Left ventricle myocardium inferior (tissue), 1 donor: ENCODE data around the gene TGDS. TPM values are rescaled to one million over a fixed set of nuclear protein-coding genes. Genes with fewer than 3 reads are reported as not detected.

Experiments used
- DNase-seq: peaks from one replicate; pipeline ENCODE4 v3.0.0-alpha.2; 2020
- H3K27ac ChIP-seq: fragments of 200-600 bp; replicated peaks from 2 replicates; pipeline ENCODE4 v1.8.0; 2021
- H3K27me3 ChIP-seq: fragments of 200-600 bp; 2 replicates; pipeline ENCODE4 v1.8.0; 2021; ENCODE audit warnings: low read depth
- H3K36me3 ChIP-seq: fragments of 200-600 bp; 2 replicates; pipeline ENCODE4 v1.8.0; 2021
- H3K4me1 ChIP-seq: fragments of 200-600 bp; 2 replicates; pipeline ENCODE4 v1.8.0; 2021
- H3K4me3 ChIP-seq: fragments of 200-600 bp; 2 replicates; pipeline ENCODE4 v1.8.0; 2021; ENCODE audit warnings: mild to moderate bottlenecking, moderate library complexity
- H3K9me3 ChIP-seq: fragments of 200-600 bp; replicated peaks from 2 replicates; pipeline ENCODE4 v1.8.0; 2021
- intact Hi-C: fragments of 100-400 bp; cut with micrococcal nuclease; formaldehyde crosslinking; loops from one replicate; pipeline ENCODE4 v1.11.0; 2022
- total RNA-seq: library from RNA; stranded (reverse); fragmentation: NEBNext Ultra II Directional; extraction: Animal tissue kit (Norgen Biotek cat#: 25700); gene quantifications from one replicate; pipeline ENCODE4 v1.2.1, GENCODE V29; 2021
- TF ChIP-seq, protein P1 (sequence below): fragments of 200-600 bp; IDR thresholded peaks from 2 replicates; pipeline ENCODE4 v1.8.0; 2021; ENCODE audit warnings: antibody characterized with exemption, mild to moderate bottlenecking, borderline replicate concordance
- donor health status: DM: no; HTN: yes; CAD: no; lungs with severe emphysema.

Gene TGDS
- total RNA-seq, 1 donor from 2014 or later, result 3.7 TPM

GRCh38 chr13:94550062-94550738 lies 45.8 kb downstream of the TGDS start:
- intact Hi-C loops, result no loop called here
- no peak for DNase-seq
- TF ChIP-seq, protein P1, sequence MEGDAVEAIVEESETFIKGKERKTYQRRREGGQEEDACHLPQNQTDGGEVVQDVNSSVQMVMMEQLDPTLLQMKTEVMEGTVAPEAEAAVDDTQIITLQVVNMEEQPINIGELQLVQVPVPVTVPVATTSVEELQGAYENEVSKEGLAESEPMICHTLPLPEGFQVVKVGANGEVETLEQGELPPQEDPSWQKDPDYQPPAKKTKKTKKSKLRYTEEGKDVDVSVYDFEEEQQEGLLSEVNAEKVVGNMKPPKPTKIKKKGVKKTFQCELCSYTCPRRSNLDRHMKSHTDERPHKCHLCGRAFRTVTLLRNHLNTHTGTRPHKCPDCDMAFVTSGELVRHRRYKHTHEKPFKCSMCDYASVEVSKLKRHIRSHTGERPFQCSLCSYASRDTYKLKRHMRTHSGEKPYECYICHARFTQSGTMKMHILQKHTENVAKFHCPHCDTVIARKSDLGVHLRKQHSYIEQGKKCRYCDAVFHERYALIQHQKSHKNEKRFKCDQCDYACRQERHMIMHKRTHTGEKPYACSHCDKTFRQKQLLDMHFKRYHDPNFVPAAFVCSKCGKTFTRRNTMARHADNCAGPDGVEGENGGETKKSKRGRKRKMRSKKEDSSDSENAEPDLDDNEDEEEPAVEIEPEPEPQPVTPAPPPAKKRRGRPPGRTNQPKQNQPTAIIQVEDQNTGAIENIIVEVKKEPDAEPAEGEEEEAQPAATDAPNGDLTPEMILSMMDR, result no peak
- H3K36me3 ChIP-seq, result no peaks in the 10 kb centered on the region
- H3K9me3 ChIP-seq, result no peaks in the 10 kb centered on the region
- peaks cover 24% of the 10 kb centered on the region for H3K4me1 ChIP-seq
- peak overlapping the region; percentile 83 for H3K4me3 ChIP-seq
- no peaks in the 10 kb centered on the region for H3K27me3 ChIP-seq
- peak overlapping the region; percentile 95 for H3K27ac ChIP-seq

DNA sequence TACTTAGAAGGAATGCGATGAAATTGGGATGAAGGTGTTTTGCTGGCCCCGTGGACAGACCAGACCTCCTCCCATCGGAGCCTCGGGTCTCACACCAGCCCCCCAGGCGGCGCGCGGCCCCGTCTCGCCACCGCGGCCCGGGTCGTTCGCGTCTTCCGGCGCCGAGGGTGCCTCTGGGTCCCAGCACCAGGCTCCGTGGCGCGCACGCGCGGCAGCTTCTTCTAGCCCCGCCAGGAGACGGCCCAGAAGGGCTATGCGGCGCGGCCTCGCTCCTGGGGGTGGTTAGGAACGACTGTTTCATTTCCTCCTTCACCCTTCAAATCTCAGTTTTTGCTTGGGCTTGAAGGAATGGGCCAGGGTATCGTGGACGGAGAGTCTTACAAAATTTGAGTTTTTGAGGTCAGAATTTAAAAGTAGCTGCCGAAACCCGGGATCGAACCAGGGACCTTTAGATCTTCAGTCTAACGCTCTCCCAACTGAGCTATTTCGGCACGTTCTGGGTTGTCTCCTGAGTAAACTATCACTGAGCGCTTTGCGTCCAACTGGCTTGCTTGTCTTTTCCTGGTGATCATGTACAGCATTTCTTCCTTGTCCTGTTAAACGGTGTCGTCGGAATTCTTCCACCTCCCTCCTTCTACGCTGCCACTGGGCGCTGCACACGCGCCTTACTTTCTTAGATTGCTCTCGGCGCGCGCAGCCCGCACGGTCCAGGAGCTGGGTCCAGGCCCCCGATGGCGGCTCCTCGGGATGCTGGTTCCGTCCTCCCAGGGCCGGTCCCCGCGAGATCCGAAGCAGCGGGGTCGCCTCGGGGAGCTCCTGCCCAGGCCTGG lies 46.5 kb downstream of the TGDS start:
- Histone ChIP-seq H3K4me3 (peak overlapping the region; percentile 83), H3K27me3 (no peaks in the 10 kb centered on the region), H3K27ac (peak overlapping the region; percentile 95), H3K9me3 (no peaks in the 10 kb centered on the region), H3K4me1 (peaks cover 24% of the 10 kb centered on the region), H3K36me3 (no peaks in the 10 kb centered on the region)
- intact Hi-C loops, result no loop called here
- TF ChIP-seq, protein P1, result peak; percentile 26
- DNase-seq, result peak; percentile 91

GRCh38 chr13:94548821-94549231 lies 47.1 kb downstream of the TGDS start:
- H3K4me3 ChIP-seq, result peak overlapping the region; percentile 83
- no peaks in the 10 kb centered on the region for H3K9me3 ChIP-seq
- peak overlapping the region; percentile 95 for H3K27ac ChIP-seq
- DNase-seq, result peak; percentile 43
- H3K36me3 ChIP-seq, result no peaks in the 10 kb centered on the region
- intact Hi-C loops, result no loop called here
- peaks cover 24% of the 10 kb centered on the region for H3K4me1 ChIP-seq
- TF ChIP-seq, protein P1, result no peak
- no peaks in the 10 kb centered on the region for H3K27me3 ChIP-seq

GRCh38 chr13:94548382-94548781 lies 47.6 kb downstream of the TGDS start:
- TF ChIP-seq, protein P1, result no peak
- DNase-seq, result no peak
- Histone ChIP-seq H3K9me3 (no peaks in the 10 kb centered on the region), H3K4me3 (peak overlapping the region; percentile 83), H3K36me3 (no peaks in the 10 kb centered on the region), H3K27ac (peak overlapping the region; percentile 95), H3K4me1 (peaks cover 24% of the 10 kb centered on the region), H3K27me3 (no peaks in the 10 kb centered on the region)
- intact Hi-C loops, result no loop called here

DNA sequence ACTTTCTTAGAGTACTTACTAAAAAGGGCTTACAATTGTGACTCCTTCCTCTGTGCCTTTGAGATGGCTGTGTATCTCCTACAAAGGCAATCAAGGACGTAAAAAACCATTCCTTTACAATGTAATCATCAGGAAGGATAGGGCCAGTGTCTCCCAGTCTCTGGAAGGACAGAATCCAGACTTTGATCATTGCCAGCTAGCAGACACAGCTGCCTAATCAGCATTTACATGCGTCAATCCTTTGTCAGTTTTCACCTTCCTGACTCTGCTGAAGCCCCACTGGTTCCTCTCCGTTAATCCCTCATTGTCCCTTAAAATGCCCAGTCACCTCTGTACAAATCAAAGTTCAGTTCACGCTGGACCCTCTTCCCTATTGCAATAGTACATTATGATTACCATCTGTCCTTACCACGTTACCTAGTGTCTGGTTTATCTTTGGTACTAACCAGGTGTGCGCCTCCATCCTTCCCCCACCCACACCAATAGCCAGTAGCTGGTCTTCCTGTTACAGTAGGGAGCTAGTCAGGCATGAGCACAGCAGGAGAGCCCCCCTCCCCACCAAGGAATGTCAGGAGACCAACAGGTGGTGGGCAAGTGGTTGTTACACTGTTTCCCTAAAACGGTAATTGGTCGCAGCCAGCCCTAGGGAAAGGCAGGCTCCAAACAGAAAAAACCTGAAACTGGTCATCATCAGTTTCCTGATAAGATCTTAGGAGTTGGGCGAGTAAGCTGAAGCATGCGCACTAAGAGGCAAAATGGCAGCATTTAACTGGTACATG lies 49.7 kb downstream of the TGDS start:
- TF ChIP-seq, protein P1, result no peak
- Histone ChIP-seq H3K9me3 (no peaks in the 10 kb centered on the region), H3K36me3 (no peaks in the 10 kb centered on the region), H3K4me3 (no peak overlapping the region), H3K27me3 (no peaks in the 10 kb centered on the region), H3K4me1 (peaks cover 24% of the 10 kb centered on the region), H3K27ac (no peak overlapping the region)
- intact Hi-C loops, result no loop called here
- DNase-seq, result no peak
